Caco-2 (cell line): ENCODE data around the gene COL6A6. TPM values are rescaled to one million over a fixed set of nuclear protein-coding genes. Genes with fewer than 3 reads are reported as not detected.
"Not testable (repeated sequence)": the region's sequence is repeated elsewhere in the genome, so short reads cannot be mapped to it uniquely, and the experiment has no call there.

Experiments used
- BruUV-seq: library from RNA; stranded (reverse); fragments of 400-500 nt; replicated peaks from 2 replicates; lab custom pipeline; 2021; lab: Mats Ljungman, UMichigan
- CTCF ChIA-PET: fragments of 300-600 bp; sonication (Branson Sonifier 250); formaldehyde crosslinking; loops from one replicate; lab custom pipeline; 2022; ENCODE audit warnings: antibody characterized with exemption; lab: Charles Lee
- POLR2A ChIA-PET: fragments of 300-600 bp; sonication (Branson Sonifier 250); formaldehyde crosslinking; loops from one replicate; lab custom pipeline; 2022; ENCODE audit warnings: antibody characterized with exemption; lab: Charles Lee
- DNase-seq, 2 experiments: peaks; one replicate each; pipeline versions ENCODE4 v3.0.0 to v3.0.0-alpha.2; 2020 to 2022
- H3K27me3 ChIP-seq: replicated peaks from 2 replicates; pipeline ENCODE4 v1.6.0; 2011; ENCODE audit warnings: low read length; ENCODE audit not compliant: control insufficient read depth, insufficient read depth
- H3K36me3 ChIP-seq: 2 replicates; pipeline ENCODE4 v1.5.1; 2011; ENCODE audit warnings: low read length; ENCODE audit not compliant: control insufficient read depth, insufficient read depth
- H3K4me1 ChIP-seq: fragments of 250-450 bp; sonication (Bioruptor Pico); 2 replicates; pipeline ENCODE4 v1.5.1; 2020; ENCODE audit warnings: mild to moderate bottlenecking
- H3K4me3 ChIP-seq: 2 replicates; pipeline ENCODE4 v1.5.1; 2011; ENCODE audit warnings: low read depth, mild to moderate bottlenecking, control low read depth, low read length
- H3K9me3 ChIP-seq: fragments of 250-450 bp; sonication (Bioruptor Pico); 2 replicates; pipeline ENCODE4 v1.5.1; 2020; ENCODE audit warnings: mild to moderate bottlenecking, moderate library complexity
- H3K27ac Mint-ChIP-seq: one replicate; pipeline ENCODE4 v1.8.0; 2022; ENCODE audit warnings: mixed read lengths; ENCODE audit not compliant: unreplicated experiment
- H3K27me3 Mint-ChIP-seq: one replicate; pipeline ENCODE4 v1.8.0; 2022; ENCODE audit warnings: mixed read lengths; ENCODE audit not compliant: insufficient read depth, unreplicated experiment
- H3K36me3 Mint-ChIP-seq: one replicate; pipeline ENCODE4 v1.8.0; 2022; ENCODE audit warnings: mild to moderate bottlenecking, mixed read lengths; ENCODE audit not compliant: insufficient read depth, unreplicated experiment
- H3K4me1 Mint-ChIP-seq: one replicate; pipeline ENCODE4 v1.8.0; 2022; ENCODE audit warnings: low read depth, mixed read lengths; ENCODE audit not compliant: unreplicated experiment
- H3K4me3 Mint-ChIP-seq: one replicate; pipeline ENCODE4 v1.8.0; 2022; ENCODE audit warnings: mild to moderate bottlenecking, moderate library complexity, mixed read lengths; ENCODE audit not compliant: unreplicated experiment
- H3K9me3 Mint-ChIP-seq: one replicate; pipeline ENCODE4 v1.8.0; 2022; ENCODE audit warnings: mixed read lengths; ENCODE audit not compliant: unreplicated experiment
- CTCF ChIP-seq, 2 experiments: fragments of 200-600 bp in 1 of 2; IDR thresholded peaks; 1 replicate in 1 of 2; 2 replicates in 1 of 2; pipeline versions ENCODE4 v1.5.1 to v1.8.0; 2011 to 2022; ENCODE audit warnings: antibody characterized with exemption in 1 of 2, control low read depth in 1 of 2, inconsistent platforms in 1 of 2, low read depth in 1 of 2, low read length in 1 of 2, mild to moderate bottlenecking in 1 of 2, moderate library complexity in 1 of 2; ENCODE audit not compliant: insufficient read depth in 1 of 2, severe bottlenecking in 1 of 2, unreplicated experiment in 1 of 2
- intact Hi-C: fragments of 100-400 bp; cut with micrococcal nuclease; formaldehyde crosslinking; loops from one replicate; pipeline ENCODE4 v1.10.0; 2022; ENCODE audit not compliant: unreplicated experiment
- total RNA-seq: library from RNA; stranded (reverse); gene quantifications from 2 replicates; pipeline ENCODE4 v1.2.3, GENCODE V29; 2022

The COL6A6 gene
- total RNA-seq, 1 experiment from 2014 or later, result not detected

GRCh38 chr3:130543322-130543721 is 26.3 kb downstream of the COL6A6 start:
- H3K27ac Mint-ChIP-seq, result no peak overlapping the region
- no peak for TF ChIP-seq CTCF (IDR thresholded peaks at IDR 0.05; ENCODE audit: insufficient read depth in 1 of 2, low read depth in 1 of 2, low read length in 1 of 2, severe bottlenecking in 1 of 2, unreplicated experiment in 1 of 2)
- Histone ChIP-seq H3K9me3 (no peaks in the 10 kb centered on the region), H3K36me3 (no peaks in the 10 kb centered on the region), H3K27me3 (no peaks in the 10 kb centered on the region), H3K4me3 (no peak overlapping the region), H3K4me1 (no peaks in the 10 kb centered on the region)
- CTCF ChIA-PET, result no interaction called here
- H3K36me3 Mint-ChIP-seq, result no peaks in the 10 kb centered on the region
- H3K4me3 Mint-ChIP-seq, result no peak overlapping the region
- DNase-seq, result no peak
- no peaks in the 10 kb centered on the region for H3K9me3 Mint-ChIP-seq
- no peaks in the 10 kb centered on the region for H3K4me1 Mint-ChIP-seq
- intact Hi-C loops, result no loop called here
- peaks cover 13% of the 10 kb centered on the region for H3K27me3 Mint-ChIP-seq
- POLR2A ChIA-PET, result no interaction called here
- no TSS peak for BruUV-seq

GRCh38 chr3:130546920-130547679 is 30.1 kb downstream of the COL6A6 start:
- Histone ChIP-seq H3K4me1 (no peaks in the 10 kb centered on the region), H3K36me3 (no peaks in the 10 kb centered on the region), H3K9me3 (no peaks in the 10 kb centered on the region), H3K27me3 (no peaks in the 10 kb centered on the region), H3K4me3 (no peak overlapping the region)
- ChIA-PET CTCF (no interaction called here), POLR2A (no interaction called here)
- H3K9me3 Mint-ChIP-seq, result no peaks in the 10 kb centered on the region
- no peaks in the 10 kb centered on the region for H3K36me3 Mint-ChIP-seq
- intact Hi-C loops, result no loop called here
- no peak overlapping the region for H3K4me3 Mint-ChIP-seq
- H3K27me3 Mint-ChIP-seq, result peaks cover 13% of the 10 kb centered on the region
- H3K4me1 Mint-ChIP-seq, result no peaks in the 10 kb centered on the region
- no peak for TF ChIP-seq CTCF (IDR thresholded peaks at IDR 0.05; ENCODE audit: insufficient read depth in 1 of 2, low read depth in 1 of 2, low read length in 1 of 2, severe bottlenecking in 1 of 2, unreplicated experiment in 1 of 2)
- no peak overlapping the region for H3K27ac Mint-ChIP-seq
- BruUV-seq, result no TSS peak
- DNase-seq, result no peak

GRCh38 chr3:130547680-130548065 is 30.7 kb downstream of the COL6A6 start:
- not testable (repeated sequence) for H3K9me3 Mint-ChIP-seq, BruUV-seq, H3K4me3 Mint-ChIP-seq

More at GRCh38 chr3:130547680-130548065, 30.7 kb downstream of the COL6A6 start:
- intact Hi-C loops, H3K4me3 ChIP-seq, POLR2A ChIA-PET, H3K27ac Mint-ChIP-seq, CTCF ChIA-PET, H3K4me1 Mint-ChIP-seq, H3K36me3 ChIP-seq, H3K9me3 ChIP-seq, H3K4me1 ChIP-seq, H3K27me3 ChIP-seq, DNase-seq, H3K36me3 Mint-ChIP-seq: not testable (repeated sequence)
- H3K27me3 Mint-ChIP-seq, result peaks cover 13% of the 10 kb centered on the region
